Activated effector memory CD4-positive, alpha-beta T cell treated with anti-CD3 and anti-CD28 coated beads, Interleukin-2, amount 50 U/mL, for 16 hours (primary cell): ENCODE measurements around the gene SCN1B.
"Not testable (repeated sequence)": the region's sequence is repeated elsewhere in the genome, so short reads cannot be mapped to it uniquely, and the experiment has no call there.

Experiments
- DNase-seq: peaks from one replicate; pipeline ENCODE4 v3.0.0-alpha.2; 2020

The SCN1B gene

DNA sequence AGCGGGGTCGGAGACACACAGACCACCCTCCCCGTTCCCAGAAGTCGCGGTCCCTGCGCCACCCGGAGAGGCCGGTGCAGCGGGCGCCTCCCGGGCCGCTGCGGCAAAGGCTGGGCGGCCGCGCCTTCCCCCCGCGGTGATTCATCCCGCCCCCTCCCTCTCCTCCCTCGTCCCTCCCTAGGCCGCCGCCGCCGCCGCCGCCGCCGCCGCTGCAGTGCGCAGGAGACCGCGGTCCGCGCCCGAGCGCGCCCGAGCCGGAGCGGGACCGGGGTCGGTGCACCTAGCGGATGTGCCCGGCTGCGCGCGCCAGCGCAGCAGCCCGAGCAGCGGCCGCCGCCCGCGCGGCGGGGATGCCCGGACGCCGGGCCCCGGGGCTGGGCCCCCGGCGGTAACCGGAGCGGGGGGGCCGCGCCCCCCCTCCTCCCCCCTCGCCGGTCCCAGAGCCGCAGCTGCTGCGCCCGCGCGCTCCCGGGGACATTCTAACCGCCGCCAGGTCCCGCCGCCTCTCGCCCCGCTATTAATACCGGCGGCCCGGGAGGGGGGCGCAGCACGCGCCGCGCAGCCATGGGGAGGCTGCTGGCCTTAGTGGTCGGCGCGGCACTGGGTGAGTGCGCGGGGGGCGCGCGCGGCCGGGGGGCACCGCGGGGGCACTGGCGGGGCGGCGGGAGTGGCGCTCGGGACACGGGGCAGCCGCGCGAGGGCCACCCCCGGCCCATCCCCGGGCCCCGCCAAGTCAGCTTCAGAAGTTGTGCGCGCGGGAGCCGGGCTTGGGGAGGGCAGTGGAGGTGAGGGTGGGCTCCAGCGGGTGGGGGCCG, at the start of gene SCN1B:
Gene SCN1B, plus strand, starts transcription at position 214 of the 815 bp plus-strand sequence. Its CDS starts 351 bp downstream, at position 565.
- peak; percentile 87 for DNase-seq

DNA sequence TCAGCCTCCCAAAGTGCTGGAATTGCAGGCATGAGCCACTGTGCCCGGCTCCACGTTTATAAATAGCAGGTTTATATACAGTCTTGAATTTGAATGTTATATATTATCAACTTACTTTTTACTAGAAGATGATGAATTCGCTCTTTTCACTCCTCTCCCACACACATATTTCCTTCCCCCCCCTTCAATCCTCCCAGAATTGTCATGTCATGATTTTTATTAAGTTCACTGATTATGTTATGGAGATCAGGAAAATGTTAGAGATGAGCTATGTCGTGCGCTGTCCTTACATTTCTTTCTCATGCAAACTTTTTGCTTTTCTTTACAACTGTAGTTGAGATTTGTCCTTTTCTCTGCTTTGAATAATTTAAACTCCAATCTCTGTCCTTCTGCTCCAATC, 48.0 kb upstream of the SCN1B start:
- no peak for DNase-seq

DNA sequence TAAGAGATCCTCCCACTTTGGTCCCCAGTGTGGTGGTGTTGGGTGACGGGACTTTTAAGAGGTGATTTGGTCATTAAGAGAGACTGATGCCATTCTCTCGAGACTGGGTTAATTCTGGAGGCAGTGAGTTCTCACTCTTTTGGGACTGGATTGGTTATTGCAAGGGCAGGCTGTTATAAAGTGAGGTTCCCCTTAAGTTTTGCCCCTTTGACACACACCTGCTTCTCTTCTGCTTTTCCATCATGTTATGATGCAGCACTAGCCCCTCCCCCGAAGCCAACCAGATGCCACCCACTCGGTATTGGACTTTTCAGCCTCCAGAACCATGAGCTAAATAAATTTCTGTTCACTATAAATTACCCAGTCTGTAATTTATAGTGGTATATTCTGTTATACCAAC, 46.5 kb upstream of the SCN1B start:
- DNase-seq, result no peak

DNA sequence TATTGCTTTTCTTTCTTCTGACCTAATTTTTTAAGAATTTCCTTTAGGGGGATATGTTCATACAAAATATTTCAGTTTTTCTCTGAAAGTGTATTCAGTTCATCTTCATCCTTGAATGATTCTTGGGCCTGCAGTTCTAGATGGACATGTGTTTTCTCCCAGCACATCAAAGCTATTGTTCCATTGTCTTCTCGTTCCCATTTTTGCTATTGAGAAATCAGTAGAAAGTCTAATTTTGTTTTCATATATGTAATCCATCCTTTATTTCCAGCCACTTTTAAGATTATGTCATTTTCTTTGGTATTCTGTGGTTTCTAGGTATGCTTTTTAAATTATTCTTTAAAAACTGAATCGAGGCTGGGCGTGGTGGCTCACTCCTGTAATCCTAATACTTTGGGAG, 46.0 kb upstream of the SCN1B start:
- DNase-seq, result no peak

DNA sequence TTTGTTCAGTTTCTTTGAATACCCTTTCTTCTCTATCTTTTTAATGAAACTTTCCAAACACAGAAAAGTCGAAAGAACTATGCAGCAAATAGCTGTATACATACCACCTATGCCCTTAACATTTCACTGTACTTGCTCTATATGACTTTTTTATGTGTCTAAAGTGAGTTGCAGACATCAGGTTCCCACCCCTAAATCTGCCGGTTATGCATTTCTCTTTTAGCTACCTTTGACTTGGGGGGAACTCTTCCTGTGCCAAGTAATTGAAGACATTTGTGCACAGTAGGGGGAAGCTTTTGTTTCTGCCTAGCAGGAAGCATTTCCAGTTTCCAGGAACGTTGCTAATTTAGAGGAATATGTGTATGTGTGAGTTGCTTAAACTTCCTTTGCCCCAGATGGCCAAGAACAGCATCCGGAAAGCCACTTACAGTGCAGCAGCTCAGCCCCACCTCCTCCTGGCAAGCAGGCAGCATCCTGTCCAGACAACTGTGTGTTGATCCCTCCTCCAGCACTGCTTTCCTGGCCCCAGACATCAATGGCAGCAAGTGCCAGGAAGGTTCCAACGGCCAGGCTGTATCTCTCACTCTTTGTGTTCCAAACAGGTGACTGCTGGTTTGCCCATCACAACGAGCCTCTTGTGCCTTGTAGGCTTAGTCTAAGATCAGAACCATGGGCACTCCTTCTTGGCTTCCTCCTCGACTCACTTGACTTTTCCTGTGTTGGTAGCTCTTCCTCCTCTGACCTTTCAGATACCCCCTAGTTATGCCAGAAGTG, 44.8 kb upstream of the SCN1B start:
- DNase-seq, result no peak

DNA sequence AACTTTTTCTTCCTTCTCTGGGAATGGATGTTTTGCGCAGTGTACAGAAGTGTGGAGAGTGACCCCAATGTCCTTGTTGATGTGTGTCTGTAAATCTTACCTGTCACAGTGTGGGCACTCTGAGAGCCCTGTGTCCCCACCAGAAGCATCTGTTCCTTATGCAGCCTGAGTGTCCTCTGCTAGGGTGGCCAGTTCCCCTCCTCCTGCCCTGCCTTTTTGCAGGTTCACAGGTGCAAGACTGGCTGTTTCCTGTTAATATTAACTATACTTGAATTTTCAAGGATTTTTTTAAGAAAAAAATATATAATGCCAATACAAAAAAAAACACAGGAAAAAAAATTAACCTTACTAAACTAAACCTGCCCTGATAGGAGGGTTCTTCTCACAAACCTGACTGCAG, 42.2 kb upstream of the SCN1B start:
- DNase-seq, result no peak

DNA sequence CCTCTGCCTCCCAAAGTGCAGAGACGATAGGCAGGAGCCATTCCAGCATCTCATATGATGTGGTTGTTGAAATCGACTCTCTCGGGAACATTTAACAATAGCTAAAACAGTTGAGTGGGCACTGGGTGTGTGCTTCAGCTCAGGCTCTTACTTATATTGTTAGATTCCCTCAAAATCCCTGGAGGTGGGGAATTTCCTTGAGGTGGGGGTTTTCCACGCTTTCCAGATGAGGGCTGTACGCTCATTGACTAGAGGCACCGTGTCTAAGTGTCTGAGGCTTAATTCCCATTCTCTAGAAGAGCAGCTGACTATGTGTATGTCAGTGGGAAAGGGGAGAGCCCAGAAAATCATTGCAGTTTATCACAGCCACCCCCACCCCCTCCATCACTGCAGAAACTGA, 41.0 kb upstream of the SCN1B start:
- no peak for DNase-seq

DNA sequence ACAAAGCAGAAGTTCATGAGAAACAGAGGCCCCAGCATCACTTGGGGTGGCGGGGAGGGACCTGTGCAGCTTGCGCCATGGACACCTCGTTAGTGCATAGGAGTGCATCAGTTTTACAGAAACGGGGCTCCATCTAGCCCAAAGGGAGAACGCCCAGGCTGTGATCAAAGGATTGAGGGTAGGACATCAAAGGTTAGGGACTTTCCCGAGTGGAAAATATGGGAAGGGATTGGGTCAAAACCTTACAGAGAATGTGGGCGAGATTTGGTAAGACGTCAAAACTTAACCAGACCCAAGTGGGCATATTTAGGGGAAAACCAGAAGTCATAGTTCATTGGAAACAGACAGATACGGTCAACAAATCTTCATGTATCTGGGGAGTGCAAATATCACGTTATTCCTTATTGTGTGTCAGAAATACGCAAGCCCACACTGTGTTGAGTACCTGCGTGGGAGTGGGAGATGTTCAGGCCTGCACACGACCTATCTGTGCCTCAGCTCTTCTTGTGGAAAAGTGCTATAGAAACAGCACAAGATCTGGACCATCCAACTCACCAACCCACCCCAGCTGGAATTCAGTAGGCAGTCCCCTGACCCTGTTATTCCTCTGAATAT, 39.6 kb upstream of the SCN1B start:
- DNase-seq, result no peak

DNA sequence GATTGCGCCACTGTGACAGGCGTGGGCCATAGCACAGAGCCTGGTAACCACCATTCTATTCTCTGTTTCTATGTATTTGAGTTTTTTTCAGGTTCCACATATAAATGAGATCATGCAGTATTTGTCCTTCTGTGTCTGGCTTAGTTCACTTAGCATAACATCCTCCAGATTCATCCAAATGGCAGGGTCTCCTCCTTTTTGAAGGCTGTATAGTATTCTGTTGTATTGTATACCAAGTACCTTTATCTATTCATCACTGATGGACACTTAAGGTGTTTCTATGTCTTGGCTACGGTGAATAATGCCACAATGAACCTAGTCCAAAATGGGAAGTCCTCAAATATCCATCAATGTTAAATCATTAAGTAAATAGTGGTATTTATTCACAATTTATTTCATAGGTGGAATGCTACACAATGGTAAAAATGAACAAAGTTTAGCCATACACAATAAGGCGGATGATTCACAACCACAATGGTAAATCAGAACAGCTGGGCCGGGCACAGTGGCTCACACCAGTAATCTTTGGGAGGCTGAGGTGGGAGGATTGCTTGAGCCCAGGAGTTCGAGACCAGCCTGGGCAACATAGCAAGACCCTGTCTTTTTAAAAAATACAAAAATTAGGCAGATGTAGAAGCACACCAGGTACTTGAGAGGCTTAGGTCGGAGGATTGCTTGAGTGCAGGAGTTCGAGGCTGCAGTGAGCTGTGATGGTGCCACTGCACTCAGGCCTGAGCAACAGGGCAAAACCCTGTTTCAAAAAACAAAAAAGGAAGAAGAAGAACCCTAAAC, 38.5 kb upstream of the SCN1B start:
- no peak for DNase-seq

DNA sequence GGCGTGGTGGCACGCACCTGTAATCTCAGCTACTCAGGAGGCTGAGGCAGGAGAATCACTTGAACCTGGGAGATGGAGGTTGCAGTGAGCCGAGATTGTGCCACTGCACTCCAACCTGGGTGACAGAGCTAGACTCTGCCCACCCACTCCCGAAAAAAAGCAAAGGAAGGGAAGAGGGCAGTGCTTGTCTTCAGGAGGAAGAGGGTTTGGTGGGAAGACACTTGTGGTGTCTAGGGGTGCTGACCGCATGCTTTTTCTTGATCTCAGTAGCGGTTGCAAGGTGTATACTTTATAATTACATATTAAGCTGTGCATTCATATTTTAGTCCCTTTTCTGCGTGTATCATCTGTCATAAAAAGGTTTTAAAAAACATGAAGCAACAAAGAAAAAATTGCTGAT, 37.7 kb upstream of the SCN1B start:
- DNase-seq, result not testable (repeated sequence)

DNA sequence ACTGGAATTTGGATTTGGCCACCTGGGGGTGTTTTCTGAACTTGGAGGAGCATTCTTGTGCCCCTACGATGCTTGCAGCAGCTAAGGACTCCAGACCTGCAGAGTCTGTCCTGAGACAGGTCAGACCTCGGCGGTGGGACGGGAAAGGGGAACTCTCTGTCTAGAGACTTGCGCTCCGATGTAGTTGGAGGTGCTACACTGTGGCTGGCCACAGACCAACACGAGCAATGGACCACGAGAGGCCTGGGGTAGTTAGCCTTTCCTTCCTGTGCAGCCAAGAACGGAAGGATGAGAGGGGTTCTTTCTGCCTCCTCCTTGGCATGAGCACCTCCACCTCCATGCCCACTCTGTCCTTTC, 36.0 kb upstream of the SCN1B start:
- no peak for DNase-seq

DNA sequence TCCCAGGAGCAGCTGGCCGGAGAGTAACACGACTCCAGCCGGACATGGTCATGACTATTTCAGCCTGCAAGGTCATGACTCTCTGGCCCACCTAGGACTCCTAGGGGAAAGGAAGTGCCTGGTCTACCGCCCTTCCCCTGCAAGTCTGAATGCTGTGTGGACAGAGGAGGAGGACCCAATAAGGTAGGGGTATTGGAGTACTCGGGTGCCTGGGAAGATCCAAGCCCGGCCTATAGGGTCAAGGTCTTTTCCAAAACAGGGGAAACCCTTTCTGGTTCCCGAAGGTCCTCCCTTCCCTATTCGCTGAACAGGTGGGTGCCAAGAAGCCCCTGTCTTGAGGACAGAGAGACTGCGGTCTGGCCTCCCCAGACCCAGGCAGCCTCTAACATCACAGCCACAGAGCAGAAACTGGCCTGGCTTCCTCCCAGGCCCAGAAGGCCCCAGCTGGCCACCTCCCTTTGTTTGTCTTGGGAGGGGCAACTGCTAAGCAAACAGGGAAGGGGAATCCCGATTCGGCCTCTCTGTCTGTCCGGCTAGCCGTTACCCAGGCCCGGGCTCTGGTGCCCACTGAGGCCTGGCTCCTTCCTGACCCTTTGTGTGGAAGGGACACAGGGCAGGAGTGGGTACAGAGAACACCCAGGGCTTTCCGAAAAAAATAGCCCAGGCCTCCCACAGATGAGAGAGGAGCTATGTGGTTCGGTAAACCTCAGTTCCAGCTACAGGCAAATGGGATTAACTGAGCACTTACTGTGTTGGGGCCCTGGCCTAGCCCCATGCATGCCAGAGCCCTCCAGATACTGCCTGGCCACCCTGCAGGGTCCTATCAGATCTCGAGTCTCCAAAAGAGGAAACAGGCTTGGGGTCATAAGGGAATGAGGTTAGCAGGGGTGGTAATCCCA, 35.4 kb upstream of the SCN1B start:
- DNase-seq, result no peak

DNA sequence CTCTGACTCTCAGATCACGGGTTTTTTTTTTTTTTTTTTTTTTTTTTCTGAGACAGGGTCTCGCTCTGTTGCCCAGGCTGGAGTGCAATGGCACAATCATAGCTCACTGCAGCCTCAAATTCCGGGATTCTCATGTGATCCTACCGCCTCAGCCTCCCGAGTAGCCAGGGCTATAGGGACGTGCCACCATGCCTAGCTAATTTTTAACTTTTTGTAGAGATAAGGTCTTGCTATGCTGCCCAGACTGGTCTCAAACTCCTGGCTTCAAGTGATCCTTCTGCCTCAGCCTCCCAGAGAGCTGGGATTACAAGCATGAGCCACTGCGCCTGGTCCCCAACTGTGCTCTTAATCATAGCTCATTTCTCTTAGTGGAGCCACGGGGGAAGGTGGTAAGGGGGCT, 34.7 kb upstream of the SCN1B start:
- no peak for DNase-seq

DNA sequence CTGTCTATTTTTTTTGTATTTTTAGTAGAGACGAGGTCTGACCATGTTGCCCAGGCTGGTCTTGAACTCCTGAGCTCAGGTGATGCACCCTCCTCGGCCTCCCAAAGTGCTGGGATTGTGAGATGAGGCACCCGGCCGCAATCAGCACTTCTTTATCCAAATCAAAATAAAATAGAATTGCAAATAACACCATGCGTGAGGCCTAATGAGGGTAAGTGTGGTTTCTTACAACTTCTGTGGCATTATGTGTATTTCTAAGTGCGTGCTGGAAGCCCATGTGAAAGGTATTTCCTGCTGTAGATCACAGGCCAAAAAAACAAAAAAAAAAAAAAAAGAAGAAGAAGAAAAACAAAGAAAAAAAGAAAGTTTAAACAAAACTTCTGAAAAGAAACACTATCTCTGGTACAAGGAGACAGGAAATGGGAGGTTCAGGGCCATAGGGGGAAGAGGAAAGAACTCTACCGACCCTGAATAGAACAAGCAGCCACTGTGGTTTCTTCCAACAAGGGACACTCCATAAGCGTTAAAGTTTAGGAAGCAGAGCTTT, 33.1 kb upstream of the SCN1B start:
- DNase-seq, result no peak

DNA sequence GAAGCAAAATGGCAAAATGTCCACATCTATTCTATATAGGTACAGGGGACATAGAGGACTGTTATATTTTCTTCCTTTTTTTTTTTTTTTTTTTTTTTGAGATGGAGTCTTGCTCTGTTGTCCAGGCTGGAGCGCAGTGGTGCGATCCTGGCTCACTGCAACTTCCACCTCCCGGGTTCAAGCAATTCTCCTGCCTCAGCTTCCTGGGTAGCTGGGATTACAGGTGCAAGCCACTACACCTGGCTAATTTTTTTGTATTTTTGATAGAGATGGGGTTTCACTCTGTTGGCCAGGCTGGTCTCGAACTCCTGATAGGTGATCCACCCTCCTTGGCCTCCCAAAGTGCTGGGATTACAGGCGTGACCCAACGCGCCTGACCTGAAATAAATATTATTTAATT, 32.0 kb upstream of the SCN1B start:
- not testable (repeated sequence) for DNase-seq

DNA sequence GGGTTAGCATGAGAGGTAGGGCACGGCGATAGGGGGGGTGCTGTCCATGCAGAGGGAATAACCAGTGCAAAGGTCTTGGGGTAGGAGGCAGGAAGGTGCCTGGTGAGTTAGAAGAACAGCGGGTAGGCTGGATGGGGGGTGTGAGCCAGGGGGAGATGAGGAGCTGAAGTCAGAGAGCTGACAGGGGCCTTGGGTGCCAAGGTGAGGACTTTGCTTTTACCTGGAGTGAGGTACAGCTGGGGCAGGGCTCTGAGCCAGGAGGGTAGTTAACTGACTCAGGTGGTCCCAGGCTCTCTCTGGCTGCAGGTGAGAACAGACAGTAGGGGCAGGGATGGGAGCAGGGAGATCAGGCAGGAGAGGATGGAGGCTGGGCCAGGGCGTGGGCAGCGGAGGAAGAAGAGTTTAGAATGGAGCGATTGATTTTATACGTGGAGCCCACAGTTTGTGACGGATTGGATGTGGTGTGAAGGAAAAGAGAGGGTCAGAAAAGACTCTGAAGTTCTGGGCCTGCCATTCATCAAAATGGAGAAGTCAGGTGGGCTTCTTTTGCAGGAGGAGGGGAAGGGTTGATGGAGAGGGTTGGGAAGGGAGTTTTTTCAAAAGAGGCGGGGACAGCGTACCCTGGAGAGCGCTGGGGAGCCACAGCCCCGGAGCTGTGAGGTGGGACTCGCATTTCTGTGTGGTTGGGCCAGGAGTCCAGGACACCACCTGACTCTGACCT, 31.3 kb upstream of the SCN1B start:
- DNase-seq, result no peak

DNA sequence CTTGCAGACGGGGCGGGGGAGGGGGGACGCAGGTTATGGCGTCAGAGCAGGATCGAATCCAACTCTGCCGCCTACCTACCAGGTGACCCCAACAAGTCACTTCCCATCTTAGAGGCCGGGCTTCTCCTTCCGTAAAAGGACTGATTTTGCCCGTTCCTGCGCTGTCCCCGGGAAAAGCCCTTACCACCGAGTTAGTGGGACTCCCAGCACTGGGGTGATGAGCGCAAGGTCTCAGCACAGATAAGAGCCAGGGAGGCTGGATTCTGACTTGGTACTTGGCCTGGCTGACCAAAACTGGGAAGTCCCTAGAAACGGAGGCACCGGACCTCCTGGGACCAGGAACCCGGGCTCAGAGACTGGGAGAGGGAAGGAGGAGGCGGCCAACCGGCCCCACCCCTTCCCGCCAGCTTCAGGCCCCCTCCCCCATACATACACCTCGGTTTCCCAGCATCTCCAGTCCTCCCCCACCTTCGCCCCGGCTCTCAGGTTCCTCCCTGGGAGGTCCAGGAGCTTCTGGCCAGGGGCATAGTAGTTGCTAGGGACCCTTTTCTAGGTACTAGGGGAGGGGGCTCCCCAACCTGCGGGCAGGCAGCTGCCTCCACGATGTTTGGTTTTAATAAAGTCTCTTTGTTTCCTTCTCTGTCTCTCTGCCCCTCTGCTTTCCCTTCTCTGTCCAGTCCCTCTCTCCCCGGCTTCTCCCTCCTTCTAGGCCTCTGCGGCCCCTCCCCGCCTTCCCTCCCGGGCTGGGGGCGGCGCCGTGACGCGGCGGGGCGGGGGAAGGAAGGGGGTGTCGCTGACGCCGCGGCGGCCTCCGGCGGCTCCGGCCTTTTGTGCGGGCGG, 30.6 kb upstream of the SCN1B start, which contains the start of gene GRAMD1A:
Gene GRAMD1A, plus strand, starts transcription at position 826 of the 840 bp plus-strand sequence. CDS start 156 bp downstream, outside the sequence.
- peak; percentile 91 for DNase-seq

DNA sequence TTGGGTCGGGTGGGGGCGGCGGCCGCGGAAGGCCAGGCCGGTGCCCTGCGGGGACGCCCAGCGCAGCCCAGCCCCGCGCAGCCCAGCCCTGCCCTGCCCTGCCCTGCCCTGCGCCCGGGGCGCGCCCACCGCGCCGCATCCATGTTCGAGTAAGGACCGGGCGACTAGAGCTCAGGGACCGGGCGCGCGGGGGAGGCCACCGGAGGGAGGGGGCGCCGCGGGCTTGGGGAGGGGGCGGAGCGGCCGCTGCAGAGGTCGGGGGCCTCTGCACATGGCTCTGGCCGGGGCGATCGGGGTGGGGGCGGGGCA, 30.0 kb upstream of the SCN1B start:
- no peak for DNase-seq

DNA sequence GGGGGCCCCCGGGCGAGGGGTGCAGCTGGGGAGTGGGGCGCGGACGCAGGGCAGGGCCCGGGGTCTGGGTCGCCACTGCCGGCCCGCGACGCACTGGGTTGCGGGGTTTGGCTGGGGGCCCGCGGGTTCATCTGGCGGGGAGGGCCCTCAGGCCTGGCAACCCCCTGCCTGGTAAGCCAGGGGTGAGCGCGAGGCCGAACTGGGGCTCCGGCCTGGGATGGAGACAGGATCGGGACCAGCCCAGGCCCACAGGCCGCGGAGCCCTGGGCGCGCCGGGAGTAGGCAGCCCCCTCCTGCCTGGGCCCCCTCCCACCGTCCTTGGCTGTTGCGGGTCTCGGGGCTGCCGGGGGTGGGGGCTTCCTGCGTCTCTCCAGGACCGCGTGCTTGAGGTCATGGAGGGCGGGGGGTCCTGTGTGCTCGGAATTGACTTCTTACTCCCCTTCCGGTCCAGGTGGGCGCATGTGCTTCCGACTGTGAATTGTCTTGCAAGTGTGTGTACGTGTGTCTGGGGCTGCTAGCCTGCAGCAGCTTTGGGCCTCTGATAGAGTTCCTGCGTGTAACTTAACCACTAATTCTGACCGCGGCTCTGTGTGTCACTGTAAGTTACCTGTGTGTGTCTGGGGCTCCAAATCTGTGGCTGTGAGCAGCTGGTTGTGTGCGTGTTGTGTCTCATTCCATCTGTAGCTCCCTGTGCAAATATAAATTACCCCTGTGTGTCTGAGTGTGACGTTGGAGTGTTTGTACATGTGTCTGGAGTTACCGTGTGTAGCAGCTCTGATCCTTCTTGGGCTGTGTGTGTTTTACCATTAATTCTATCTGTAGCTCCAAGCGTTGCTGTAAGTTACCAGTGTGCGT, 29.4 kb upstream of the SCN1B start:
- peak; percentile 83 for DNase-seq
